ENCODE results near the gene SIX2.

DNA sequence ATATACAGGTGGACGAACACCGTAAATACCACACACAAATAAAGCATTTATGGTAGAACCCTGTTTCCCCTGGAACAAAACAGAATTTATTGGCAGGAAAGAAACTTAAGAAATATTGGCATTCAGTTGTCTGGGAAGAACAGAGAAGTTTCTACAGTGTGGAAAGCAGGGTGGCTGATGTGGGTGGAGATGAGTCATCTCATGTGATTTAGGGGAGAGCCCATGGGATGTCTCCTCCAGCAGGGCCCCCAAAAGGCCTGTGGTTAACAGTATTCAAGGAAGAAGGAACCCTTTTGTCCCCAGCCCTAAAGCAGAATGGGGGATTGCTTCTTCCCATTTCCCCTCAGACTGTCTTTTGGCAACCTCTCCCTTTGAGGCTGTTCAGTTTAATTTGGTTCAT is 43.6 kb downstream of the SIX2 start:
- TF ChIP-seq, protein P1, sequence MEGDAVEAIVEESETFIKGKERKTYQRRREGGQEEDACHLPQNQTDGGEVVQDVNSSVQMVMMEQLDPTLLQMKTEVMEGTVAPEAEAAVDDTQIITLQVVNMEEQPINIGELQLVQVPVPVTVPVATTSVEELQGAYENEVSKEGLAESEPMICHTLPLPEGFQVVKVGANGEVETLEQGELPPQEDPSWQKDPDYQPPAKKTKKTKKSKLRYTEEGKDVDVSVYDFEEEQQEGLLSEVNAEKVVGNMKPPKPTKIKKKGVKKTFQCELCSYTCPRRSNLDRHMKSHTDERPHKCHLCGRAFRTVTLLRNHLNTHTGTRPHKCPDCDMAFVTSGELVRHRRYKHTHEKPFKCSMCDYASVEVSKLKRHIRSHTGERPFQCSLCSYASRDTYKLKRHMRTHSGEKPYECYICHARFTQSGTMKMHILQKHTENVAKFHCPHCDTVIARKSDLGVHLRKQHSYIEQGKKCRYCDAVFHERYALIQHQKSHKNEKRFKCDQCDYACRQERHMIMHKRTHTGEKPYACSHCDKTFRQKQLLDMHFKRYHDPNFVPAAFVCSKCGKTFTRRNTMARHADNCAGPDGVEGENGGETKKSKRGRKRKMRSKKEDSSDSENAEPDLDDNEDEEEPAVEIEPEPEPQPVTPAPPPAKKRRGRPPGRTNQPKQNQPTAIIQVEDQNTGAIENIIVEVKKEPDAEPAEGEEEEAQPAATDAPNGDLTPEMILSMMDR (IDR thresholded peaks at IDR 0.05; ENCODE audit: control extremely low read depth in 1 of 3, insufficient read depth in 1 of 3, low read depth in 1 of 3, low read length in 3 of 3): no peak
- TF ChIP-seq RBBP5 (IDR thresholded peaks at IDR 0.05; ENCODE audit: borderline replicate concordance, low read depth, low read length) (no peak), POLR2AphosphoS5 (IDR thresholded peaks at IDR 0.05; ENCODE audit: low read depth, low read length) (no peak), POLR2A (IDR thresholded peaks at IDR 0.05; ENCODE audit: control extremely low read depth in 1 of 2, low read depth in 2 of 2, low read length in 2 of 2) (no peak), POU5F1 (IDR thresholded peaks at IDR 0.05; ENCODE audit: low read depth, low read length) (no peak), CHD2 (IDR thresholded peaks at IDR 0.05; ENCODE audit: low read length) (no peak), SIN3A (conservative IDR thresholded peaks at IDR 0.05 in 1 of 2, IDR thresholded peaks at IDR 0.05 in 1 of 2; ENCODE audit: low read depth in 1 of 2, low read length in 2 of 2) (no peak), NRF1 (IDR thresholded peaks at IDR 0.05; ENCODE audit: low read depth, low read length) (no peak), EZH2 (IDR thresholded peaks at IDR 0.05; ENCODE audit: low read depth, low read length, severe bottlenecking) (no peak)
- TF ChIP-seq, protein P2, sequence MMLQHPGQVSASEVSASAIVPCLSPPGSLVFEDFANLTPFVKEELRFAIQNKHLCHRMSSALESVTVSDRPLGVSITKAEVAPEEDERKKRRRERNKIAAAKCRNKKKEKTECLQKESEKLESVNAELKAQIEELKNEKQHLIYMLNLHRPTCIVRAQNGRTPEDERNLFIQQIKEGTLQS (IDR thresholded peaks at IDR 0.05; ENCODE audit: insufficient read depth, low read depth, low read length): no peak
